Cardiac muscle cell (in vitro differentiated cells and primary cell): ENCODE data around the gene TSPOAP1. TPM values are rescaled to one million over a fixed set of nuclear protein-coding genes. Genes with fewer than 3 reads are reported as not detected.

Source experiments
- DNase-seq, 2 donors: peaks; one replicate each; pipeline versions ENCODE4 v3.0.0 to v3.0.0-alpha.2; 2010 to 2017; ENCODE audit warnings: low read depth in 1 of 2, low spot score in 1 of 2
- H3K27ac ChIP-seq: fragments of 200-600 bp; sonication (generic); 2 replicates; pipeline ENCODE4 v1.5.1; 2016
- H3K27me3 ChIP-seq: fragments of 200-600 bp; sonication (generic); 2 replicates; pipeline ENCODE4 v1.6.0; 2016; ENCODE audit warnings: control low read depth
- H3K36me3 ChIP-seq: fragments of 200-600 bp; sonication (generic); 2 replicates; pipeline ENCODE4 v1.5.1; 2016; ENCODE audit warnings: control low read depth
- H3K4me1 ChIP-seq: fragments of 200-600 bp; sonication (generic); 2 replicates; pipeline ENCODE4 v1.8.1; 2017; ENCODE audit warnings: low read depth, mild to moderate bottlenecking, mixed run types
- H3K4me3 ChIP-seq: fragments of 200-600 bp; sonication (generic); 2 replicates; pipeline ENCODE4 v1.5.1; 2016; ENCODE audit warnings: mild to moderate bottlenecking
- H3K9me3 ChIP-seq: fragments of 200-600 bp; sonication (generic); 2 replicates; pipeline ENCODE4 v1.5.1; 2017; ENCODE audit warnings: low read depth, mild to moderate bottlenecking, control low read depth
- CTCF ChIP-seq: IDR thresholded peaks from 2 replicates; pipeline ENCODE4 v1.5.1; 2012; ENCODE audit warnings: low read depth, mild to moderate bottlenecking, low read length
- polyA plus RNA-seq: library from polyadenylated mRNA; unstranded; fragments of >200 nt; fragmentation: Nextera tagmentation; extraction: Ambion mirVana; gene quantifications from 2 replicates; pipeline ENCODE4 v1.2.1, GENCODE V29; 2016
- total RNA-seq: library from RNA; depleted of rRNA; stranded (reverse); fragments of >200 nt; gene quantifications from 2 replicates; pipeline ENCODE4 v1.2.3, GENCODE V29; 2016

Gene TSPOAP1
- total and polyA plus RNA-seq, 2 experiments from 2014 or later: 77.5 to 92.1 TPM

GRCh38 chr17:58334256-58334655 is 5.7 kb upstream of the TSPOAP1 start:
- Histone ChIP-seq H3K4me1 (peaks cover 24% of the 10 kb centered on the region), H3K4me3 (no peak overlapping the region), H3K9me3 (no peaks in the 10 kb centered on the region), H3K27me3 (no peaks in the 10 kb centered on the region), H3K36me3 (no peaks in the 10 kb centered on the region), H3K27ac (no peak overlapping the region)
- no peak for DNase-seq
- TF ChIP-seq CTCF: no peak

GRCh38 chr17:58333736-58334207 is 5.2 kb upstream of the TSPOAP1 start:
- no peak overlapping the region for H3K27ac ChIP-seq
- no peak for DNase-seq
- no peaks in the 10 kb centered on the region for H3K36me3 ChIP-seq
- H3K9me3 ChIP-seq: no peaks in the 10 kb centered on the region
- peaks cover 24% of the 10 kb centered on the region for H3K4me1 ChIP-seq
- H3K27me3 ChIP-seq: no peaks in the 10 kb centered on the region
- no peak for TF ChIP-seq CTCF
- H3K4me3 ChIP-seq: no peak overlapping the region

GRCh38 chr17:58332778-58333735 is 4.5 kb upstream of the TSPOAP1 start:
- no peak for DNase-seq
- H3K27ac ChIP-seq: no peak overlapping the region
- TF ChIP-seq CTCF: no peak

GRCh38 chr17:58331815-58332777 is 3.5 kb upstream of the TSPOAP1 start:
- no peaks in the 10 kb centered on the region for H3K27me3 ChIP-seq
- H3K4me3 ChIP-seq: no peak overlapping the region
- H3K36me3 ChIP-seq: no peaks in the 10 kb centered on the region
- no peaks in the 10 kb centered on the region for H3K9me3 ChIP-seq
- no peak for TF ChIP-seq CTCF
- H3K27ac ChIP-seq: no peak overlapping the region
- DNase-seq: no peak
- peaks cover 9% of the 10 kb centered on the region for H3K4me1 ChIP-seq

More at GRCh38 chr17:58332778-58333735, 4.5 kb upstream of the TSPOAP1 start:
- H3K36me3 ChIP-seq: no peaks in the 10 kb centered on the region
- H3K4me3 ChIP-seq: no peak overlapping the region
- H3K4me1 ChIP-seq: peaks cover 19% of the 10 kb centered on the region
- no peaks in the 10 kb centered on the region for H3K9me3 ChIP-seq
- no peaks in the 10 kb centered on the region for H3K27me3 ChIP-seq
